Measurements from ENCODE around the gene CACHD1. TPM values are rescaled to one million over a fixed set of nuclear protein-coding genes. Genes with fewer than 3 reads are reported as not detected.
A peak's percentile ranks its signal among the peaks of the same experiment; 100 is the strongest.

The CACHD1 gene
- total and polyA plus RNA-seq, 5 donors from 2014 or later: 0.22 to 0.46 (median 0.27) TPM; not detected in 1

DNA sequence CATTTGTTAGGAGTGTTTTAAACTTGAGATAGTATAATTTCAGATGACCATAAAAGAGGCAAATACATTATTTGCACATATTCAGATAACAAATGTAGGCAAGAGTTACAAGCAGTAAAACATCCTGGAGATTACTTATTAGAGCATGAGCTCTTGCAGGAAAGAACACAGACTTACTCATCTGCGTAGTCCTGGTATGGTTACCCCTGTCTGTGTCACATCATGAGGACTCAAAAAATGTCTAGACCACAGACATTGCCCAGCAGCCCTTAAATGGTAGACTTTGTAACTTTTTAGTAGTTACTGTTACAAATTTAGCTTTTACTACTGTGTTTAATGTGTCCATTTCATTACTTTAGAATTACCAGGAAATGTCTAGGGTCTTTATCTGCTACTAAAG is 12.8 kb downstream of the CACHD1 start:
- H3K27ac Mint-ChIP-seq: no peak overlapping the region
- no peak for DNase-seq

DNA sequence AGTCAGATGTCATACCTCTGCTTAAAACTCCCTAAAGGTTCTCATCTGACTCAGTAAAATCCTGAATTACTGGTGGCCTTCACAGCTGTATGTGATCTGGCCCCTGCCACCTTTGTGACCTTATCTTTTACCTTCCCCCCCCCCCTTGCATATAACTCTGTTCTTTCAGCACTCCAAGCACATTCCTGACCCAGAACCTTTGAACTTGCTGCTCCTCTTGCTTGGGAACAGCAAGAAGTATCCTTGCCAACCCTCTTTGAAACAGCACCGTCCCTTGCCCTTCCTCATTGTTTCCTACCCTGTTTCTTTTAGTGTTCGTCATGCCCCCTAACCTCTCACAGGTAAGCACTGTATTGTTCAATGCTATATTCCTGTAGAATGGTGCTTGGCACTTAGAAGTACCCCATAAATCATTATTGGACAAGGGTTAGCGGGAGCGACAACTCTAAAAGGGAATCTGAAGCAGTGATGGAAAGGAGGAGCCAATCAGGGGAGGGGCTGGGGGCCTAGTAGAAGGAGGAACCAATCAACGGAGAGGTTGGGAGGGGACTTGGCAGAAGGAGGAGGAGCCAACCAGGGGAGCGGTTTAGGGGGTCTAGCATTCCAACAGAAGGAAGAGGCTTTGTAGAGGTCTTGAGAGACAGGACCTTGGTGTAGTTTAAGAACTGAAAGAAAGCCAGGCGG is 13.9 kb downstream of the CACHD1 start:
- Histone ChIP-seq H3K4me1 (ENCODE audit: control insufficient read depth, insufficient read depth, low read length, poor library complexity, severe bottlenecking) (no peaks in the 10 kb centered on the region), H3K27ac (ENCODE audit: insufficient read depth, low read length, poor library complexity, severe bottlenecking) (no peak overlapping the region), H3K9me3 (ENCODE audit: control insufficient read depth in 2 of 2, low read length in 2 of 2) (no peaks in the 10 kb centered on the region), H3K27me3 (ENCODE audit: control insufficient read depth, insufficient read depth, low read length) (peaks cover 3% of the 10 kb centered on the region), H3K36me3 (ENCODE audit: control insufficient read depth, insufficient read depth, low read length) (no peaks in the 10 kb centered on the region), H3K4me3 (ENCODE audit: low read depth, low read length) (no peak overlapping the region)
- Mint-ChIP-seq H3K27ac (no peak overlapping the region), H3K4me3 (no peak overlapping the region), H3K4me1 (no peaks in the 10 kb centered on the region), H3K27me3 (peaks cover 5% of the 10 kb centered on the region), H3K9me3 (no peaks in the 10 kb centered on the region), H3K36me3 (peaks cover 3% of the 10 kb centered on the region)
- ATAC-seq (ENCODE audit: low read depth in 2 of 2): no peak
- no peak for DNase-seq

More for the DNA sequence above, 12.8 kb downstream of the CACHD1 start:
- Histone ChIP-seq H3K27me3 (ENCODE audit: control insufficient read depth, insufficient read depth, low read length) (peaks cover 3% of the 10 kb centered on the region), H3K27ac (ENCODE audit: insufficient read depth, low read length, poor library complexity, severe bottlenecking) (no peak overlapping the region), H3K4me1 (ENCODE audit: control insufficient read depth, insufficient read depth, low read length, poor library complexity, severe bottlenecking) (no peaks in the 10 kb centered on the region), H3K4me3 (ENCODE audit: low read depth, low read length) (no peak overlapping the region), H3K9me3 (ENCODE audit: control insufficient read depth in 2 of 2, low read length in 2 of 2) (no peaks in the 10 kb centered on the region), H3K36me3 (ENCODE audit: control insufficient read depth, insufficient read depth, low read length) (no peaks in the 10 kb centered on the region)
- Mint-ChIP-seq H3K4me3 (no peak overlapping the region), H3K36me3 (peaks cover 3% of the 10 kb centered on the region), H3K4me1 (no peaks in the 10 kb centered on the region), H3K27me3 (peaks cover 5% of the 10 kb centered on the region), H3K9me3 (no peaks in the 10 kb centered on the region)
- ATAC-seq (ENCODE audit: low read depth in 2 of 2): no peak

DNA sequence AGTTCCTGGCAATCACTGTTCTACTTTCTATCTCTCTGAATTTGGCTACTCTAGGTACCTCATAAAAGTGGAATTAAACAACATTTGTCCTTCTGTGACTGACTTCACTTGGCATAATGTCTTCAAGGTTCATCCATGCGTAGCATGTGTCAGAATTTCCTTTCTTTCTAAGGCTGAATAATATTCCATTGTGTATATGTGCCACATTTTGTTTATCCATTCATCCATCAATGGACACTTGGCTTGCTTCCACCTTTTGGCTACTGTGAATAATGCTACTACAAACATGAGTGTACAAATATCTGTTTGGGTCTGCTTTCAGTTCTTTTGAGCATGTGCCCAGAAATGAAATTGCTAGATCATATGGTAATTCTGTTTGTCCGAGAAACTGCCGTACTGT is 14.7 kb downstream of the CACHD1 start:
- no peak overlapping the region for H3K4me3 Mint-ChIP-seq
- Histone ChIP-seq H3K36me3 (ENCODE audit: control insufficient read depth, insufficient read depth, low read length) (no peaks in the 10 kb centered on the region), H3K9me3 (ENCODE audit: control insufficient read depth in 2 of 2, low read length in 2 of 2) (no peaks in the 10 kb centered on the region), H3K27ac (ENCODE audit: insufficient read depth, low read length, poor library complexity, severe bottlenecking) (no peak overlapping the region), H3K4me3 (ENCODE audit: low read depth, low read length) (no peak overlapping the region), H3K4me1 (ENCODE audit: control insufficient read depth, insufficient read depth, low read length, poor library complexity, severe bottlenecking) (no peaks in the 10 kb centered on the region), H3K27me3 (ENCODE audit: control insufficient read depth, insufficient read depth, low read length) (peaks cover 3% of the 10 kb centered on the region)
- ATAC-seq (ENCODE audit: low read depth in 2 of 2) (no peak), DNase-seq (no peak)
- H3K36me3 Mint-ChIP-seq: peaks cover 3% of the 10 kb centered on the region
- peaks cover 5% of the 10 kb centered on the region for H3K27me3 Mint-ChIP-seq
- no peak overlapping the region for H3K27ac Mint-ChIP-seq
- no peaks in the 10 kb centered on the region for H3K9me3 Mint-ChIP-seq
- H3K4me1 Mint-ChIP-seq: no peaks in the 10 kb centered on the region

DNA sequence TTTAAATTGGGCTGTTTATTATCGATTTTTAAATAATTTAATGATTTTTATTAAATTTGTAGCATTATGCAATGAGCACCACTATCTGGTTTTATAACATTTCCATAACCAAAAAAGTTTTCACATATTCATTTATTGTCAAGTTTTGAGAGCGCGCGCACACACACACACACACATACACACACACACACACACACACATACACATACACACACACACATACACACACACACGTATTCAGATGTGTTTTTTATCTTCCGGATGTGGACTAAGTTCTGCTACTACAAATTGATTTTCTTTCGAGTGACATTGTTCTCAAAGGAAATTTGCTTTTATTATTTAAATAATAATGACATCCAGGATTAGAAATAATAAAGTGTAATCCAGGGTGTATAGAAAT is 16.3 kb downstream of the CACHD1 start:
- Mint-ChIP-seq H3K4me1 (peaks cover 0 to 4% (median 0%) of the 10 kb centered on the region in 4 donors), H3K9me3 (no peaks in the 10 kb centered on the region), H3K27me3 (peaks cover 5% of the 10 kb centered on the region), H3K4me3 (no peak overlapping the region), H3K27ac (peak overlapping the region in 1 of 3 donors; percentile 9), H3K36me3 (peaks cover 3% of the 10 kb centered on the region)
- Histone ChIP-seq H3K4me3 (ENCODE audit: low read depth, low read length) (no peak overlapping the region), H3K9me3 (ENCODE audit: control insufficient read depth in 2 of 2, low read length in 2 of 2) (no peaks in the 10 kb centered on the region), H3K36me3 (ENCODE audit: control insufficient read depth, insufficient read depth, low read length) (no peaks in the 10 kb centered on the region), H3K27ac (ENCODE audit: insufficient read depth, low read length, poor library complexity, severe bottlenecking) (no peak overlapping the region), H3K27me3 (ENCODE audit: control insufficient read depth, insufficient read depth, low read length) (peaks cover 3% of the 10 kb centered on the region), H3K4me1 (ENCODE audit: control insufficient read depth, insufficient read depth, low read length, poor library complexity, severe bottlenecking) (no peaks in the 10 kb centered on the region)
- no peak for ATAC-seq (ENCODE audit: low read depth in 2 of 2)
- DNase-seq: no peak

DNA sequence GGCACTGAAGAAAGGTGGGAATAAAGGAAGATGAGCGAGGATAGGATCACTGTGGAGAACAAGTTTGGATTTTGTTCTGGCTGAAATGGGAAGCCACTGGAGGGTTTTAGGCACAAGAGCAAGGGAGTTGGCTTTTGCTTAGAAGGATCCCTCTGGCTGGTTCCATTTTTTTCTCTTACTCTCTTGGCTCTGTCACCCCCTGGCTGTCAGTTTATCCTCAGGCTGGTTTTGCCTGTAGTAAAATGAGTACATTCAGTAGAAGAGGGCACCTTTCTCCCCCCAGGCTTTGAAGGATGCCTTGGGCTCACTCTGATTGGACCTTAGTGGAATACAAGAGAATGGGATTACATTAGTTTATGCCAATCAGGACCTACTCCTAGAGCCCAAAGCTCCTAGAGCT is 17.1 kb downstream of the CACHD1 start:
- Mint-ChIP-seq H3K4me1 (peaks cover 0 to 4% (median 0%) of the 10 kb centered on the region in 4 donors), H3K27me3 (peaks cover 5% of the 10 kb centered on the region), H3K36me3 (peaks cover 3% of the 10 kb centered on the region), H3K27ac (no peak overlapping the region), H3K9me3 (no peaks in the 10 kb centered on the region), H3K4me3 (no peak overlapping the region)
- ATAC-seq (ENCODE audit: low read depth in 2 of 2): no peak
- Histone ChIP-seq H3K27me3 (ENCODE audit: control insufficient read depth, insufficient read depth, low read length) (peaks cover 3% of the 10 kb centered on the region), H3K4me3 (ENCODE audit: low read depth, low read length) (no peak overlapping the region), H3K27ac (ENCODE audit: insufficient read depth, low read length, poor library complexity, severe bottlenecking) (no peak overlapping the region), H3K4me1 (ENCODE audit: control insufficient read depth, insufficient read depth, low read length, poor library complexity, severe bottlenecking) (no peaks in the 10 kb centered on the region), H3K36me3 (ENCODE audit: control insufficient read depth, insufficient read depth, low read length) (no peaks in the 10 kb centered on the region), H3K9me3 (ENCODE audit: control insufficient read depth in 2 of 2, low read length in 2 of 2) (no peaks in the 10 kb centered on the region)
- DNase-seq: no peak

DNA sequence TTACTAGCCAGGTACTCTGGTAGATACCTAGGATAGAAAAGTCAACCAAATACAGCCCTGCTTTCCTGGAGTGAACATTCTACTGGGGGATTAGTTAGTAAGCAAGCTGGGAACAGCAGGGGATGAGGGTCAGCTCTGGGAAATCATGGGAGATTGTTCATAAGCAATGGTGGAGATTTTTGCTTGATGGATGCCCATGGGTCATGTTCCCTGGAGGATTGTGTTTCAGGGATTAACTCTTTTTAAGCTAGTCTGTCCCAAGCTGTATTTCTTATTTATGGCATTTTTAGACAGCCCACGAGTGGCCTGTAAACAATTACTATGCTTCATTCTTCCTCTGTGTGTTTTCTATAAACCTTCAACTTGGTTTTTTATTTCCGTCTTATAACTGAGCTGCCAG is 18.9 kb downstream of the CACHD1 start:
- Histone ChIP-seq H3K27ac (ENCODE audit: insufficient read depth, low read length, poor library complexity, severe bottlenecking) (no peak overlapping the region), H3K4me3 (ENCODE audit: low read depth, low read length) (no peak overlapping the region), H3K36me3 (ENCODE audit: control insufficient read depth, insufficient read depth, low read length) (no peaks in the 10 kb centered on the region), H3K27me3 (ENCODE audit: control insufficient read depth, insufficient read depth, low read length) (peaks cover 3% of the 10 kb centered on the region), H3K9me3 (ENCODE audit: control insufficient read depth in 2 of 2, low read length in 2 of 2) (no peaks in the 10 kb centered on the region), H3K4me1 (ENCODE audit: control insufficient read depth, insufficient read depth, low read length, poor library complexity, severe bottlenecking) (no peaks in the 10 kb centered on the region)
- ATAC-seq (ENCODE audit: low read depth in 2 of 2) (no peak), DNase-seq (no peak)
- no peak overlapping the region for H3K4me3 Mint-ChIP-seq
- peaks cover 0 to 2% (median 0%) of the 10 kb centered on the region in 7 donors for H3K9me3 Mint-ChIP-seq
- H3K27ac Mint-ChIP-seq: no peak overlapping the region
- peaks cover under 1% of the 10 kb centered on the region for H3K36me3 Mint-ChIP-seq
- H3K27me3 Mint-ChIP-seq: no peaks in the 10 kb centered on the region
- H3K4me1 Mint-ChIP-seq: peaks cover 0 to 4% (median 0%) of the 10 kb centered on the region in 4 donors

DNA sequence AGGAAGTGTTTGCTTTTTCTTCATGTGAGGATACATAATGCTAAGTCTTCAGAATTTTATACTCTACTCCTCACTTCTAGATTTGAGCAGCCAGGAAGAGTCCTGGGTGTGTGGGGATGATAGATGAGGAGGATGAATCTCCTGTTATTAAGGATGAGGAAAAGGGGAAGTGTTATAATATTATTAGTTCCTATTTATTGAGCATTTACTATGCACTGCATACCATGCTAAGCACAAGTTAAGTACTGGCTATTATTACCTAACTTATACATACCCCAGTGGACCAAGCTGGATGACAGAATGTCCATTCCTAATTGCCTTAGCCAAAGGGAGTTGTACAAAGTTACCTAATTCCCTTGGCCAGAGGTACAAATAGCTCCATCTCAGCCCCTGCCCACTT is 19.8 kb downstream of the CACHD1 start:
- Mint-ChIP-seq H3K27ac (no peak overlapping the region), H3K4me1 (peaks cover 0 to 4% (median 0%) of the 10 kb centered on the region in 4 donors), H3K9me3 (peaks cover 0 to 2% (median 0%) of the 10 kb centered on the region in 7 donors), H3K27me3 (no peaks in the 10 kb centered on the region), H3K4me3 (no peak overlapping the region), H3K36me3 (no peaks in the 10 kb centered on the region)
- Histone ChIP-seq H3K27ac (ENCODE audit: insufficient read depth, low read length, poor library complexity, severe bottlenecking) (no peak overlapping the region), H3K4me1 (ENCODE audit: control insufficient read depth, insufficient read depth, low read length, poor library complexity, severe bottlenecking) (no peaks in the 10 kb centered on the region), H3K27me3 (ENCODE audit: control insufficient read depth, insufficient read depth, low read length) (peaks cover 3% of the 10 kb centered on the region), H3K36me3 (ENCODE audit: control insufficient read depth, insufficient read depth, low read length) (no peaks in the 10 kb centered on the region), H3K9me3 (ENCODE audit: control insufficient read depth in 2 of 2, low read length in 2 of 2) (no peaks in the 10 kb centered on the region), H3K4me3 (ENCODE audit: low read depth, low read length) (no peak overlapping the region)
- DNase-seq: no peak
- ATAC-seq (ENCODE audit: low read depth in 2 of 2): no peak

DNA sequence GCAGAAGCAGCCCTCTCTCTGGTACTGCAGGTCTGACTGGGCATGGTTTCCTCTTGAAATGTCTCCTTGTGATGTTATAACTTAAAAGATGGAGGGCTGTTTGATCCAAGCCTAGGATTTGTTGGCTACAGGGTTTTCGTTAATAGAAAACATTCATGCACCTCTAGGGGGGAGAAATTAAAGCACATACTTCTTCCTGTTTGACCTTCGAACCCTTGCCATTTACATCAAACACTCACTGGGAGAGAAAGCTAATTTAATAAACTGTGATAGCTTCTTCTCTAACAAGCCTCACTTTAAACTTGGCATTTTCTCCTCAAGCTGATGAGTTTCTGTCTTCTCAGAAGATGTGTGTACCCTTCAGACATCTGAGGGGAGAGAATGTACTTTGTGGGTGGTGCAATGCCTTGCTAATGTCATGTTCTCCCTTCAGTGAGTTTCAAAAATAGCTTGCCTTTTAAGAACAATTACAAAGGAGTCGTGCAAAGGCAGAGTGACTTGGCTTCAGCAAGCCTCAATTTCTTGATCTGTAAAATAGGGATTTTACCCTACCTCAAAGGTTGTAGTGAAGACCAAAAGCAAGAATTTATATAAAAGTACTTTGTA is 20.4 kb downstream of the CACHD1 start:
- Mint-ChIP-seq H3K4me3 (no peak overlapping the region), H3K36me3 (no peaks in the 10 kb centered on the region), H3K9me3 (peaks cover 0 to 2% (median 0%) of the 10 kb centered on the region in 7 donors), H3K27ac (no peak overlapping the region), H3K4me1 (peaks cover 0 to 4% (median 0%) of the 10 kb centered on the region in 4 donors), H3K27me3 (peaks cover 1% of the 10 kb centered on the region)
- DNase-seq (no peak), ATAC-seq (ENCODE audit: low read depth in 2 of 2) (no peak)
- Histone ChIP-seq H3K4me1 (ENCODE audit: control insufficient read depth, insufficient read depth, low read length, poor library complexity, severe bottlenecking) (no peaks in the 10 kb centered on the region), H3K4me3 (ENCODE audit: low read depth, low read length) (no peak overlapping the region), H3K9me3 (ENCODE audit: control insufficient read depth in 2 of 2, low read length in 2 of 2) (no peaks in the 10 kb centered on the region), H3K27ac (ENCODE audit: insufficient read depth, low read length, poor library complexity, severe bottlenecking) (no peak overlapping the region), H3K27me3 (ENCODE audit: control insufficient read depth, insufficient read depth, low read length) (peaks cover 3% of the 10 kb centered on the region), H3K36me3 (ENCODE audit: control insufficient read depth, insufficient read depth, low read length) (no peaks in the 10 kb centered on the region)
